Right cardiac atrium (tissue), 5 donors: Measurements from ENCODE around the gene USP3. TPM values are rescaled to one million over a fixed set of nuclear protein-coding genes. Genes with fewer than 3 reads are reported as not detected.
"Not testable (repeated sequence)": the region's sequence is repeated elsewhere in the genome, so short reads cannot be mapped to it uniquely, and the experiment has no call there.

Experiments used
- ATAC-seq, 2 donors: fragments of 200-7000 bp; cut with Tn5 transposase; one replicate each; pipeline versions ENCODE4 v1.8.0 to v1.9.1; 2020; ENCODE audit warnings: moderate library complexity in 2 of 2, mild to moderate bottlenecking in 1 of 2
- DNase-seq, 3 donors: peaks; one replicate each; pipeline ENCODE4 v3.0.0-alpha.2; 2020
- H3K27ac ChIP-seq: one replicate; pipeline ENCODE4 v1.5.1; 2013; ENCODE audit warnings: mild to moderate bottlenecking, low read length, control low read depth, moderate library complexity
- H3K27me3 ChIP-seq: one replicate; pipeline ENCODE4 v1.6.1; 2013; ENCODE audit not compliant: control insufficient read depth, insufficient read depth
- H3K4me1 ChIP-seq: one replicate; pipeline ENCODE4 v1.6.1; 2013; ENCODE audit warnings: low read length; ENCODE audit not compliant: control insufficient read depth, insufficient read depth
- H3K4me3 ChIP-seq: one replicate; pipeline ENCODE4 v1.5.1; 2013; ENCODE audit warnings: low read length, control low read depth
- H3K9me3 ChIP-seq: one replicate; pipeline ENCODE4 v1.6.1; 2013; ENCODE audit warnings: low read length; ENCODE audit not compliant: control insufficient read depth
- WGBS: extraction: QIAGEN DNeasy Blood & Tissue Kit; methylation state at CpG from one replicate; pipeline ENCODE4 v1.1.7; 2013; 5-methylcytosine and 5-hydroxymethylcytosine counted together
- intact Hi-C, 4 donors: fragments of 100-400 bp; cut with DNase I; formaldehyde crosslinking; loops; one replicate each; pipeline versions ENCODE4 v1.11.0 to v1.14.0; 2022 to 2023
- polyA plus RNA-seq: library from polyadenylated mRNA; stranded (reverse); fragments of 200-250 nt; gene quantifications from one replicate; pipeline ENCODE4 v1.2.3, GENCODE V29; 2013
- total RNA-seq, 4 donors: library from RNA; stranded (reverse); fragmentation: NEBNext Ultra II Directional; extraction: Animal tissue kit (Norgen Biotek cat#: 25700); gene quantifications; one replicate each; pipeline ENCODE4 v1.2.1, GENCODE V29; 2021
- donor health status: healthy with polysubstance abuse.
- donor health status: DM: no; HTN: yes; CAD: no.
- donor health status: DM: no; HTN: no; CAD: no.
- donor health status: DM: no; HTN: yes; CAD: no; lungs with severe emphysema.
- donor health status: DM: yes; HTN: yes; CAD: no.

USP3 gene
- total and polyA plus RNA-seq, 5 donors = 7.8 to 26.0 (median 21.0) TPM

DNA sequence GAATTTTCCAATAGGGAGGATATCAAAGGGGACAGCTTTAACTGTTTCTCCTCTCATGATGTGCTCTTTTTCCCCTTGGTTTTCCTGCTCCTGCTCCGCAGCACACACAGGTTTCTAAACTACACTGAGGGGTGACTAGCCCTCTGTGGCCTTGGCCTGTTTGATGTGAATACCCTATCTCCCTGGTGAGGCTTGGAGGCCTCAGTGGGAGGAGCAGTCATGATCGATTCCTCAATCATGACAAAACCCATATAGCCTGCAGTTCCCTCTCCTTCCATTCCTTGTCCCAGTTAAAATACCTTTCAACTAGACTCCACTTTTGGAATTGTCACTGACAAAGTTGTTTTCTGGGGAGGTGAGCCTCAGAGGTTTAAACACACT lies 24.0 kb upstream of the USP3 start:
- 81% methylated on average over 2 of the region's 2 CpGs for WGBS
- no peak overlapping the region for H3K4me3 ChIP-seq
- H3K4me1 ChIP-seq = no peaks in the 10 kb centered on the region
- H3K27ac ChIP-seq = no peak overlapping the region
- no peaks in the 10 kb centered on the region for H3K9me3 ChIP-seq
- intact Hi-C loops = loop anchor here in 1 of 4 donors (10.0 kb wide), 1 partner anchor 114 kb away; the partner anchor contains the start of gene FBXL22
- DNase-seq (no peak), ATAC-seq (no peak)
- H3K27me3 ChIP-seq = no peaks in the 10 kb centered on the region

- H3K27ac ChIP-seq = no peak overlapping the region
- WGBS = 92% methylated on average over 3 of the region's 3 CpGs
- H3K4me1 ChIP-seq = no peaks in the 10 kb centered on the region
- no peak overlapping the region for H3K4me3 ChIP-seq
- ATAC-seq (no peak), DNase-seq (no peak)
- intact Hi-C loops = loop anchor here in 1 of 4 donors (10.0 kb wide), 1 partner anchor 114 kb away; the partner anchor contains the start of gene FBXL22
- no peaks in the 10 kb centered on the region for H3K27me3 ChIP-seq
- H3K9me3 ChIP-seq = no peaks in the 10 kb centered on the region
Measured at GRCh38 chr15:63481105-63481810, 23.1 kb upstream of the USP3 start.

DNA sequence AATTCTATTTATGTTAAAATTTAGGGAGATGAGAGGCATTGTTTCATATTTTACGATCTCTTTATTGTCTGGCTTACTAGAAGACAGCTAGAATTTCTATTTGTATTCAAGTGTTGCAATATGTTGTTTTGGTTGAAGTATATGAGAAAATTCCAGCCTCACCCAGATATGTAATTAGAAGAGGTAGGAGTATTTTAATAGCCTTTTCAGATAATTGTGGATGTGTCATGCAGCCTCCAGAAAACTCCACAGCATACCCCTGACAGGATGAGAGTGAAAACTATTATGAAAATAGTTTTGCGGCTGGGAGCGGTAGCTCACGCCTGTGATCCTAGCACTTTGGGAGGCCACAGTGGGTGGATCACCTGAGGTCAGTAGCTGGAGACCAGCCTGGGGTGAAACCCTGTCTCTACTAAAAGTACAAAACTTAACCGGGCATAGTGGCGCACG lies 21.5 kb upstream of the USP3 start:
- H3K27ac ChIP-seq = no peak overlapping the region
- ATAC-seq (no peak), DNase-seq (no peak)
- H3K4me3 ChIP-seq = no peak overlapping the region
- intact Hi-C loops = loop anchor here in 1 of 4 donors (10.0 kb wide), 1 partner anchor 112 kb away; the partner anchor contains the start of gene FBXL22
- H3K9me3 ChIP-seq = no peaks in the 10 kb centered on the region
- H3K27me3 ChIP-seq = no peaks in the 10 kb centered on the region
- 83% methylated on average over 7 of the region's 7 CpGs for WGBS
- no peaks in the 10 kb centered on the region for H3K4me1 ChIP-seq

DNA sequence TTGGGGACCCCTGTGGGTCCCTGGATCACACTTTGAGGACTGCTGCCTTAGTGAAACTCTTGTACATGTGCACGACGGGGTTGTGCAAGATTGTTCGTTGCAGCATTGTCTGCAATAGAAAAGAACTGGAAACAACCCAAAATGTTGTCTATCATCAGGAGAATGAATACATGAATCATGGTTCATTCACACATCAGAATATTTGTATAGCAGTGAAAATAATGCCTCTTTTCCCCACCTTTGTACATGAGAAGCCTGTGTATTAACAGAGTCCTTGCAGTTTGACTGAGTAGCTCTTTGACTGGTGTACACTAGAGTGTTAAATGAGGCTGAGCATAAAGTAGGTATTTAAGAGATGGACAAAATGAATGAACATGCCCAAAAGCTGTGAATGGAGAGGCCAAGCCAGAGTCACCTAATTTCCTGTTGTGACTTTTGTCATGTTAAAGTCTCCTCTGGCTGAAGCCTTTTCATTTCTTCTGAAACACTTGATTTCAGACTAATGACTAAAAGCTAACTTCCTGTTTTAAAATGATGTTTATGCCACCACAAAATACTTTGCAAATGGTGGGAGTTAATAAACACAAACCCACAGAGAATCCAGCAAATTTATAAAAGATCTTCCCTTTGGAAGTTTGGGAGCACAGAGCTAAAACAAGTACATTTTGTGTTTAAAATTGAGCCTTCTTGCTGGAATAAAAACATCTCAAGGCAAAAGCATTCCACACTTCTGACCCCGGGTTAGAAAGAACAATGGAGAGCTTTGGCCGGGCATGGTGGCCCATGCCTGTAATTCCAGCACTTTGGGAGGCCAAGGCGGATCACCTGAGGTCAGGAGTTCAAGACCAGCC lies 20.6 kb upstream of the USP3 start:
- peak in 1 of 3 donors; percentile 61 for DNase-seq
- no peak for ATAC-seq
- no peak overlapping the region for H3K27ac ChIP-seq
- H3K27me3 ChIP-seq = no peaks in the 10 kb centered on the region
- no peaks in the 10 kb centered on the region for H3K9me3 ChIP-seq
- no peak overlapping the region for H3K4me3 ChIP-seq
- H3K4me1 ChIP-seq = peaks cover 1% of the 10 kb centered on the region
- intact Hi-C loops = loop anchor here in 1 of 4 donors (10.0 kb wide), 1 partner anchor 111 kb away; the partner anchor contains the start of gene FBXL22
- WGBS = 68% methylated on average over 6 of the region's 6 CpGs

DNA sequence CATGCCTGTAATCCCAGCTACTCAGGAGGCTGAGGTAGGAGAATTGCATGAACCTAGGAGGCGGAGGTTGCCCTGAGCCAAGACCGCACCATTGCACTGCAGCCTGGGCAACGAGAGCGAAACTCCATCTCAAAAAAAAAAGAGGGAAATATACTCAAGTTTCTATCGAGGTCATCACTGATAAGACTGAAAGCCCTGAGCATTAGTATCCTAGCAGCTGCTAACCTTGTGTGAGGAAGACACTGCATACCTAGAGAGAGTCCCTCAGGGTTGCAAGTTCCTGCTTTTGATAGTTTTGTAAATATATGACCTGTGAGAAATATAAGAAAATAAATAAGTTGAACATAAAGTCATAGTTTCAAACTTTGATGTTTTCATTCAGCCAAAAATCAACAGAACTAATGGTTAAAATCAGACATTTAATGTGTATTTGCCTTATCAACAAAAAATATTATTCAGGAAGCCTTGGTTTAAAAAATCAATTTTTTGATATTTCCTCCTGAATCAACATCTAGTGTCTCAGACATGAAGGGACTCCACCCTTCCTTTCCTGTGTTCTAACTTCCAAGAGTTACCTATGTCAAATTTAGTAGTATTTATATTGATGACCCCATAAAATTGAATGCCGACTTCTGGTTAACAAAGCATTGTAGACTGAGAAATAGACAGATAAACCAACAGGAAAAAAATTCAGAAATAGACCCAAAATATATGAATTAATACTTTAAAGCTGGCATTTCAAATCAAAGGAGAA lies 19.8 kb upstream of the USP3 start:
- no peak for ATAC-seq
- H3K4me3 ChIP-seq = no peak overlapping the region
- 81% methylated on average over 6 of the region's 6 CpGs for WGBS
- intact Hi-C loops = loop anchor here in 2 of 4 donors (5.0 to 10.0 kb wide), 2 partner anchors 110 to 118 kb away; partner anchors contain the start of gene FBXL22 (in 1 of the 2)
- DNase-seq = no peak
- H3K27ac ChIP-seq = no peak overlapping the region
- H3K27me3 ChIP-seq = no peaks in the 10 kb centered on the region
- peaks cover 1% of the 10 kb centered on the region for H3K4me1 ChIP-seq
- no peaks in the 10 kb centered on the region for H3K9me3 ChIP-seq

GRCh38 chr15:63487076-63487757 lies 17.2 kb upstream of the USP3 start:
- Histone ChIP-seq H3K27me3 (no peaks in the 10 kb centered on the region), H3K27ac (no peak overlapping the region), H3K4me3 (no peak overlapping the region), H3K4me1 (peaks cover 4% of the 10 kb centered on the region), H3K9me3 (no peaks in the 10 kb centered on the region)
- WGBS = 23% methylated on average over 16 of the region's 16 CpGs
- intact Hi-C loops = loop anchor here in 2 of 4 donors (5.0 to 10.0 kb wide), 2 partner anchors 108 to 115 kb away; partner anchors contain the start of gene FBXL22 (in 1 of the 2)
- peak; percentile 91 to 94 for ATAC-seq
- DNase-seq = peak; percentile 87 to 96 (median 96)

DNA sequence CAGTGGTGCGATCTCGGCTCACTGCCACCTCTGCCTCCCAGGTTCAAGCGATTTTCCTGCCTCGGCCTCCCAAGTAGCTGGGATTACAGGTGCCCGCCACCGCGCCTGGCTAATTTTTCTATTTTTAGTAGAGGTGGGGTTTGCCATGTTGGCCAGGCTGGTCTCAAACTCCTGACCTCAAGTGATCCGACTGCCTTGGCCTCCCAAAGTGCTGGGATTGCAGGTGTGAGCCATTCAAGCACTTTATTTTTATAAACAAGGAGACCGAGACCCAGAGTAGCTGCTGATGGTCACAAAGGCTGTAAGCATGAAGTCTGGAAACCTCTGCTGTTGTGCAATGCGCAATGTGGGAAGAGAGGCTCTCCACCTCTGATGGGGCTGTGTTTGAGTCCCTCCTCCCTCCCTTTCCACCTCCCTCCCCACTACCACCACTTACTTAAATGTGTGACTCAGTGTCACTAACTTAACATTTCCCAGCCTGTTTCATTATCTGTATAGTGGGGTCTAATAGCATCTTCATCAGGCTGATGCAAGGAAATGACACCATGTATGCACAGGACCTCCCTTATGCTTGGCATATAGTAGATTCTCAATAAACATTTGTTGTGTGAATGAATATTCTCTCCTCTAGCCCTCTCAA lies 16.5 kb upstream of the USP3 start:
- H3K4me1 ChIP-seq, H3K27ac ChIP-seq, H3K4me3 ChIP-seq, ATAC-seq, DNase-seq, H3K27me3 ChIP-seq, H3K9me3 ChIP-seq: not testable (repeated sequence)
- intact Hi-C loops = loop anchor here in 2 of 4 donors (5.0 to 10.0 kb wide), 2 partner anchors 107 to 114 kb away; partner anchors contain the start of gene FBXL22 (in 1 of the 2)
- WGBS = 90% methylated on average over 10 of the region's 10 CpGs

GRCh38 chr15:63488398-63488960 lies 15.9 kb upstream of the USP3 start:
- WGBS = 83% methylated on average over 8 of the region's 8 CpGs
- no peaks in the 10 kb centered on the region for H3K27me3 ChIP-seq
- intact Hi-C loops = loop anchor here in 2 of 4 donors (5.0 to 10.0 kb wide), 2 partner anchors 106 to 114 kb away; partner anchors contain the start of gene FBXL22 (in 1 of the 2)
- H3K4me3 ChIP-seq = no peak overlapping the region
- ATAC-seq (no peak), DNase-seq (no peak)
- peaks cover 7% of the 10 kb centered on the region for H3K4me1 ChIP-seq
- H3K9me3 ChIP-seq = no peaks in the 10 kb centered on the region
- no peak overlapping the region for H3K27ac ChIP-seq

GRCh38 chr15:63489352-63489751 lies 15.0 kb upstream of the USP3 start:
- no peaks in the 10 kb centered on the region for H3K27me3 ChIP-seq
- no peak overlapping the region for H3K27ac ChIP-seq
- intact Hi-C loops = loop anchor here in 2 of 4 donors (5.0 to 10.0 kb wide), 2 partner anchors 105 to 113 kb away; partner anchors contain the start of gene FBXL22 (in 1 of the 2)
- ATAC-seq = no peak
- no peaks in the 10 kb centered on the region for H3K9me3 ChIP-seq
- peaks cover 7% of the 10 kb centered on the region for H3K4me1 ChIP-seq
- H3K4me3 ChIP-seq = no peak overlapping the region
- no peak for DNase-seq
- 88% methylated on average over 5 of the region's 5 CpGs for WGBS
